ENCODE measurements around the gene ARHGAP32.

DNA sequence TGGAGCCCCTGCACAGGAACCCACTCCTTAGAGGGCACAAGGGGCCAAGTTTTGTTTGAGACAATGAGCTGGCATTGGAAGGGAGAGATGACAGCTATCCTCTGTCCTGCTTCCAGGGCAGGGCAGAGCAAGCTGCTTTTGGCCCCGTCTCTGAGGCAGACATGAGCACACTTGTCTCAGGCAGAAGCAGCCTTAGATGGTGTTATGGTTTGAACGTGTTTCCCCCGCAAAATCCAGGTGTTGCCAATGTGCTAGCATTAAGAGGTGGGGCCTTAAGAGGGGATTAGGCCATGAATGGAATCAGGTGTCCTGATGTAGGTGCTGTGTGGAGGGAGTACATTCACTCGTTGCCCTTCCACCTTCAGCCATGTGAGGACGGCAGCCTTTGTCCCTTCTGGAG is 252.0 kb downstream of the ARHGAP32 start:
- TF ChIP-seq, protein P1, sequence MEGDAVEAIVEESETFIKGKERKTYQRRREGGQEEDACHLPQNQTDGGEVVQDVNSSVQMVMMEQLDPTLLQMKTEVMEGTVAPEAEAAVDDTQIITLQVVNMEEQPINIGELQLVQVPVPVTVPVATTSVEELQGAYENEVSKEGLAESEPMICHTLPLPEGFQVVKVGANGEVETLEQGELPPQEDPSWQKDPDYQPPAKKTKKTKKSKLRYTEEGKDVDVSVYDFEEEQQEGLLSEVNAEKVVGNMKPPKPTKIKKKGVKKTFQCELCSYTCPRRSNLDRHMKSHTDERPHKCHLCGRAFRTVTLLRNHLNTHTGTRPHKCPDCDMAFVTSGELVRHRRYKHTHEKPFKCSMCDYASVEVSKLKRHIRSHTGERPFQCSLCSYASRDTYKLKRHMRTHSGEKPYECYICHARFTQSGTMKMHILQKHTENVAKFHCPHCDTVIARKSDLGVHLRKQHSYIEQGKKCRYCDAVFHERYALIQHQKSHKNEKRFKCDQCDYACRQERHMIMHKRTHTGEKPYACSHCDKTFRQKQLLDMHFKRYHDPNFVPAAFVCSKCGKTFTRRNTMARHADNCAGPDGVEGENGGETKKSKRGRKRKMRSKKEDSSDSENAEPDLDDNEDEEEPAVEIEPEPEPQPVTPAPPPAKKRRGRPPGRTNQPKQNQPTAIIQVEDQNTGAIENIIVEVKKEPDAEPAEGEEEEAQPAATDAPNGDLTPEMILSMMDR (IDR thresholded peaks at IDR 0.05; ENCODE audit: poor library complexity, severe bottlenecking): no peak
- TF ChIP-seq, protein P2, sequence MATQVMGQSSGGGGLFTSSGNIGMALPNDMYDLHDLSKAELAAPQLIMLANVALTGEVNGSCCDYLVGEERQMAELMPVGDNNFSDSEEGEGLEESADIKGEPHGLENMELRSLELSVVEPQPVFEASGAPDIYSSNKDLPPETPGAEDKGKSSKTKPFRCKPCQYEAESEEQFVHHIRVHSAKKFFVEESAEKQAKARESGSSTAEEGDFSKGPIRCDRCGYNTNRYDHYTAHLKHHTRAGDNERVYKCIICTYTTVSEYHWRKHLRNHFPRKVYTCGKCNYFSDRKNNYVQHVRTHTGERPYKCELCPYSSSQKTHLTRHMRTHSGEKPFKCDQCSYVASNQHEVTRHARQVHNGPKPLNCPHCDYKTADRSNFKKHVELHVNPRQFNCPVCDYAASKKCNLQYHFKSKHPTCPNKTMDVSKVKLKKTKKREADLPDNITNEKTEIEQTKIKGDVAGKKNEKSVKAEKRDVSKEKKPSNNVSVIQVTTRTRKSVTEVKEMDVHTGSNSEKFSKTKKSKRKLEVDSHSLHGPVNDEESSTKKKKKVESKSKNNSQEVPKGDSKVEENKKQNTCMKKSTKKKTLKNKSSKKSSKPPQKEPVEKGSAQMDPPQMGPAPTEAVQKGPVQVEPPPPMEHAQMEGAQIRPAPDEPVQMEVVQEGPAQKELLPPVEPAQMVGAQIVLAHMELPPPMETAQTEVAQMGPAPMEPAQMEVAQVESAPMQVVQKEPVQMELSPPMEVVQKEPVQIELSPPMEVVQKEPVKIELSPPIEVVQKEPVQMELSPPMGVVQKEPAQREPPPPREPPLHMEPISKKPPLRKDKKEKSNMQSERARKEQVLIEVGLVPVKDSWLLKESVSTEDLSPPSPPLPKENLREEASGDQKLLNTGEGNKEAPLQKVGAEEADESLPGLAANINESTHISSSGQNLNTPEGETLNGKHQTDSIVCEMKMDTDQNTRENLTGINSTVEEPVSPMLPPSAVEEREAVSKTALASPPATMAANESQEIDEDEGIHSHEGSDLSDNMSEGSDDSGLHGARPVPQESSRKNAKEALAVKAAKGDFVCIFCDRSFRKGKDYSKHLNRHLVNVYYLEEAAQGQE (IDR thresholded peaks at IDR 0.05; ENCODE audit: borderline replicate concordance): no peak
- TF ChIP-seq SMC3 (conservative IDR thresholded peaks at IDR 0.05; ENCODE audit: poor library complexity) (no peak), POLR2AphosphoS5 (IDR thresholded peaks at IDR 0.05) (no peak), RAD21 (conservative IDR thresholded peaks at IDR 0.05) (no peak), EZH2 (IDR thresholded peaks at IDR 0.05; ENCODE audit: borderline replicate concordance, insufficient read depth, low read length, poor library complexity, severe bottlenecking) (no peak), TAF1 (IDR thresholded peaks at IDR 0.05; ENCODE audit: low read depth) (no peak), EP300 (conservative IDR thresholded peaks at IDR 0.05; ENCODE audit: poor library complexity, severe bottlenecking) (no peak)
